H1 (cell line): ENCODE results near the gene GAS7. TPM values are rescaled to one million over a fixed set of nuclear protein-coding genes. Genes with fewer than 3 reads are reported as not detected.

Source experiments
- BCL11A ChIP-seq, 2 experiments: IDR thresholded peaks; one replicate each; pipeline ENCODE4 v1.6.1; 2011; ENCODE audit warnings: low read depth in 2 of 2, low read length in 2 of 2, mild to moderate bottlenecking in 2 of 2
- CHD1 ChIP-seq: IDR thresholded peaks from 2 replicates; pipeline ENCODE4 v1.6.1; 2012; ENCODE audit warnings: low read depth, low read length, improper control_type of control experiment
- EGR1 ChIP-seq: IDR thresholded peaks from 2 replicates; pipeline ENCODE4 v1.6.1; 2011; ENCODE audit warnings: low read depth, low read length, borderline replicate concordance
- GABPA ChIP-seq: IDR thresholded peaks from 2 replicates; pipeline ENCODE4 v1.6.1; 2011; ENCODE audit warnings: mild to moderate bottlenecking, low read length, moderate library complexity, borderline replicate concordance; ENCODE audit not compliant: insufficient read depth
- JUN ChIP-seq: IDR thresholded peaks from 2 replicates; pipeline ENCODE4 v1.6.1; 2011; ENCODE audit warnings: low read depth, mild to moderate bottlenecking, improper control_type of control experiment, low read length
- KDM1A ChIP-seq: fragments of 200-600, 300-600 bp; sonication (generic); IDR thresholded peaks from 2 replicates; pipeline ENCODE4 v1.7.1; 2016; ENCODE audit warnings: mild to moderate bottlenecking, low read length, borderline replicate concordance
- MAFK ChIP-seq: IDR thresholded peaks from 2 replicates; pipeline ENCODE4 v1.6.1; 2012; ENCODE audit warnings: low read depth, mild to moderate bottlenecking, improper control_type of control experiment, low read length
- PHF8 ChIP-seq: fragments of 200-600 bp; sonication (generic); conservative IDR thresholded peaks from 2 replicates; pipeline ENCODE4 v1.7.1; 2012; ENCODE audit warnings: low read depth, mild to moderate bottlenecking, inconsistent platforms, low read length, moderate library complexity
- TAF7 ChIP-seq: optimal IDR thresholded peaks from 2 replicates; pipeline ENCODE3; 2011; ENCODE audit warnings: low read depth, mild to moderate bottlenecking, inconsistent platforms, low read length, moderate library complexity, borderline replicate concordance
- TCF12 ChIP-seq: IDR thresholded peaks from 2 replicates; pipeline ENCODE4 v1.6.1; 2011; ENCODE audit warnings: low read depth, mild to moderate bottlenecking, low read length
- polyA plus RNA-seq, 7 experiments: library from polyadenylated mRNA; depleted of rRNA in 3 of 7; stranded (reverse) in 5 of 7; unstranded in 2 of 7; fragments of >200 nt in 5 of 7; fragments of 200-250 nt in 2 of 7; gene quantifications; 1 replicate in 5 of 7; 2 replicates in 1 of 7; 4 replicates in 1 of 7; pipeline versions ENCODE4 v1.2.1 to v1.2.3, GENCODE V29; 2011 to 2013; ENCODE audit warnings: missing spikeins in 2 of 7, mixed read lengths in 2 of 7
- total RNA-seq: library from RNA; stranded (reverse); fragmentation: NEBNext Ultra II Directional; extraction: Animal tissue kit (Norgen Biotek cat#: 25700); gene quantifications from 2 replicates; pipeline ENCODE4 v1.2.1, GENCODE V29; 2021
- TF ChIP-seq, protein P1 (sequence below): fragments of 300-600 bp; sonication (generic); IDR thresholded peaks from 2 replicates; pipeline ENCODE4 v1.7.1; 2012; ENCODE audit warnings: low read length, moderate library complexity, mild to moderate bottlenecking, inconsistent platforms; ENCODE audit not compliant: insufficient replicate concordance

Gene GAS7
- total and polyA plus RNA-seq, 2 of the 8 experiments (the other 6 are each of a cell fraction or from before 2014, with no cell fraction given), result 5.0 to 14.5 TPM

DNA sequence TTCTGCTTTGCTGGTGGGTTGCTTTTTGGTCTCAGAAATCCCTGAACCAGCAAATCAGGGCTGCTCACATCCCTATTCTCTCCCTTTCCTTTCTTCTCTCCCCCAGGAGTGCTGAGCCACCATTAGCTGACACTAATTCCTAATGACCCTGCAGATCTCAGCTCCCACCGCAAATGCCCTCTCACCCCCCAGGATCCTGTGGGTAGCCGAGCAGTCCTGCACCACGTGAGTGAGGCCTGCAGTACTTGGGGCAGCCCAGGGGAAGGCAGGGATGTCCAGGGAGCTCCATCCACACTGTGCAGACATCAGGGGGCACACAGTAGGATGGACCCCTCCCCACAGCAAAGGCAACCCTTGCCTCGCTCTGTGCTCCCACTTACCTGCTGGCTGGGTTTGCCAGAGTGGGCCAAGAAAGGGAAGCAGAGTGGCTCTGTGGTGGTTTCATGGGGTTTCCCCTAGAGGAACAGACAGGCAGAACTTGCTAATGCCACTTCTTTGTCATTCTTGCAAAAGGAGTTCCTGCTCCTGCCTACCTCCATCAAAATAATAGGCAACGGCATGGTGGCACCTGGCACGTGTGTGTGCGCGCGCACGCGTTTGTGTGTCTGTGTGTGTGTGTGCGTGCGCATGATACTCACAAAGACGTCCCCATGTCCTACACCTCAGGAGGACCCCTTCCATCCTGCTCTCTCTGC lies 135.6 kb downstream of the GAS7 start (continued):
- TF ChIP-seq, protein P1, sequence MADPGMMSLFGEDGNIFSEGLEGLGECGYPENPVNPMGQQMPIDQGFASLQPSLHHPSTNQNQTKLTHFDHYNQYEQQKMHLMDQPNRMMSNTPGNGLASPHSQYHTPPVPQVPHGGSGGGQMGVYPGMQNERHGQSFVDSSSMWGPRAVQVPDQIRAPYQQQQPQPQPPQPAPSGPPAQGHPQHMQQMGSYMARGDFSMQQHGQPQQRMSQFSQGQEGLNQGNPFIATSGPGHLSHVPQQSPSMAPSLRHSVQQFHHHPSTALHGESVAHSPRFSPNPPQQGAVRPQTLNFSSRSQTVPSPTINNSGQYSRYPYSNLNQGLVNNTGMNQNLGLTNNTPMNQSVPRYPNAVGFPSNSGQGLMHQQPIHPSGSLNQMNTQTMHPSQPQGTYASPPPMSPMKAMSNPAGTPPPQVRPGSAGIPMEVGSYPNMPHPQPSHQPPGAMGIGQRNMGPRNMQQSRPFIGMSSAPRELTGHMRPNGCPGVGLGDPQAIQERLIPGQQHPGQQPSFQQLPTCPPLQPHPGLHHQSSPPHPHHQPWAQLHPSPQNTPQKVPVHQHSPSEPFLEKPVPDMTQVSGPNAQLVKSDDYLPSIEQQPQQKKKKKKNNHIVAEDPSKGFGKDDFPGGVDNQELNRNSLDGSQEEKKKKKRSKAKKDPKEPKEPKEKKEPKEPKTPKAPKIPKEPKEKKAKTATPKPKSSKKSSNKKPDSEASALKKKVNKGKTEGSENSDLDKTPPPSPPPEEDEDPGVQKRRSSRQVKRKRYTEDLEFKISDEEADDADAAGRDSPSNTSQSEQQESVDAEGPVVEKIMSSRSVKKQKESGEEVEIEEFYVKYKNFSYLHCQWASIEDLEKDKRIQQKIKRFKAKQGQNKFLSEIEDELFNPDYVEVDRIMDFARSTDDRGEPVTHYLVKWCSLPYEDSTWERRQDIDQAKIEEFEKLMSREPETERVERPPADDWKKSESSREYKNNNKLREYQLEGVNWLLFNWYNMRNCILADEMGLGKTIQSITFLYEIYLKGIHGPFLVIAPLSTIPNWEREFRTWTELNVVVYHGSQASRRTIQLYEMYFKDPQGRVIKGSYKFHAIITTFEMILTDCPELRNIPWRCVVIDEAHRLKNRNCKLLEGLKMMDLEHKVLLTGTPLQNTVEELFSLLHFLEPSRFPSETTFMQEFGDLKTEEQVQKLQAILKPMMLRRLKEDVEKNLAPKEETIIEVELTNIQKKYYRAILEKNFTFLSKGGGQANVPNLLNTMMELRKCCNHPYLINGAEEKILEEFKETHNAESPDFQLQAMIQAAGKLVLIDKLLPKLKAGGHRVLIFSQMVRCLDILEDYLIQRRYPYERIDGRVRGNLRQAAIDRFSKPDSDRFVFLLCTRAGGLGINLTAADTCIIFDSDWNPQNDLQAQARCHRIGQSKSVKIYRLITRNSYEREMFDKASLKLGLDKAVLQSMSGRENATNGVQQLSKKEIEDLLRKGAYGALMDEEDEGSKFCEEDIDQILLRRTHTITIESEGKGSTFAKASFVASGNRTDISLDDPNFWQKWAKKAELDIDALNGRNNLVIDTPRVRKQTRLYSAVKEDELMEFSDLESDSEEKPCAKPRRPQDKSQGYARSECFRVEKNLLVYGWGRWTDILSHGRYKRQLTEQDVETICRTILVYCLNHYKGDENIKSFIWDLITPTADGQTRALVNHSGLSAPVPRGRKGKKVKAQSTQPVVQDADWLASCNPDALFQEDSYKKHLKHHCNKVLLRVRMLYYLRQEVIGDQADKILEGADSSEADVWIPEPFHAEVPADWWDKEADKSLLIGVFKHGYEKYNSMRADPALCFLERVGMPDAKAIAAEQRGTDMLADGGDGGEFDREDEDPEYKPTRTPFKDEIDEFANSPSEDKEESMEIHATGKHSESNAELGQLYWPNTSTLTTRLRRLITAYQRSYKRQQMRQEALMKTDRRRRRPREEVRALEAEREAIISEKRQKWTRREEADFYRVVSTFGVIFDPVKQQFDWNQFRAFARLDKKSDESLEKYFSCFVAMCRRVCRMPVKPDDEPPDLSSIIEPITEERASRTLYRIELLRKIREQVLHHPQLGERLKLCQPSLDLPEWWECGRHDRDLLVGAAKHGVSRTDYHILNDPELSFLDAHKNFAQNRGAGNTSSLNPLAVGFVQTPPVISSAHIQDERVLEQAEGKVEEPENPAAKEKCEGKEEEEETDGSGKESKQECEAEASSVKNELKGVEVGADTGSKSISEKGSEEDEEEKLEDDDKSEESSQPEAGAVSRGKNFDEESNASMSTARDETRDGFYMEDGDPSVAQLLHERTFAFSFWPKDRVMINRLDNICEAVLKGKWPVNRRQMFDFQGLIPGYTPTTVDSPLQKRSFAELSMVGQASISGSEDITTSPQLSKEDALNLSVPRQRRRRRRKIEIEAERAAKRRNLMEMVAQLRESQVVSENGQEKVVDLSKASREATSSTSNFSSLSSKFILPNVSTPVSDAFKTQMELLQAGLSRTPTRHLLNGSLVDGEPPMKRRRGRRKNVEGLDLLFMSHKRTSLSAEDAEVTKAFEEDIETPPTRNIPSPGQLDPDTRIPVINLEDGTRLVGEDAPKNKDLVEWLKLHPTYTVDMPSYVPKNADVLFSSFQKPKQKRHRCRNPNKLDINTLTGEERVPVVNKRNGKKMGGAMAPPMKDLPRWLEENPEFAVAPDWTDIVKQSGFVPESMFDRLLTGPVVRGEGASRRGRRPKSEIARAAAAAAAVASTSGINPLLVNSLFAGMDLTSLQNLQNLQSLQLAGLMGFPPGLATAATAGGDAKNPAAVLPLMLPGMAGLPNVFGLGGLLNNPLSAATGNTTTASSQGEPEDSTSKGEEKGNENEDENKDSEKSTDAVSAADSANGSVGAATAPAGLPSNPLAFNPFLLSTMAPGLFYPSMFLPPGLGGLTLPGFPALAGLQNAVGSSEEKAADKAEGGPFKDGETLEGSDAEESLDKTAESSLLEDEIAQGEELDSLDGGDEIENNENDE, result no peak
- no peak for TF ChIP-seq TCF12
- TF ChIP-seq EGR1, result no peak
- no peak for TF ChIP-seq PHF8
- TF ChIP-seq MAFK, result no peak
- TF ChIP-seq GABPA, result no peak
- no peak for TF ChIP-seq JUN
- no peak for TF ChIP-seq TAF7
- TF ChIP-seq CHD1, result no peak
- TF ChIP-seq BCL11A (IDR thresholded peaks at IDR 0.05; ENCODE audit: low read depth in 2 of 2, low read length in 2 of 2), result no peak
- no peak for TF ChIP-seq KDM1A
